GM19455 (cell line): ENCODE data around the gene CSH2.
A peak's percentile ranks its signal among the peaks of the same experiment; 100 is the strongest.
"Not testable (repeated sequence)": the region's sequence is repeated elsewhere in the genome, so short reads cannot be mapped to it uniquely, and the experiment has no call there.

ENCODE experiments used
- ATAC-seq: cut with Tn5 transposase; IDR thresholded peaks from one replicate; pipeline ENCODE4 v1.9.1; 2021; ENCODE audit not compliant: unreplicated experiment

CSH2 gene

GRCh38 chr17:63855185-63855584, 18.3 kb downstream of the CSH2 start:
- no peak for ATAC-seq

GRCh38 chr17:63854709-63855108, 18.8 kb downstream of the CSH2 start:
- no peak for ATAC-seq

DNA sequence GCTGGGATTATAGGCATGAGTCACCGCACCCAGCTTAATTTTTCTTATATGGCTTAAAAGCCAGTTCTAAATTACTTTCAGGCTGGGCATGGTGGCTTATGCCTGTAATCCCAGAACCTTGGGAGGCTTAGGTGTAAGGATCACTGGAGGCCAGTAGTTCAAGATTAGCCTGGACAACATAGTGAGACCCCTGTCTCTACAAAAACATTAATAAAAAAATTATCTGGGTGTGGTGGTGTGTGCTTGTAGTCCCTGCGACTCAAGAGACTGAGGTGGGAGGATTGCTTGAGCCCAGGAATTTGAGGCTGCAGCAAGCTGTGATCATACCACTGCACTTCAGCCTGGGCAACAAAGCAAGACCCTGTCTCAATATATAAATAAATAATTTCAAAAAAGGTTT, 20.2 kb downstream of the CSH2 start:
- no peak for ATAC-seq

GRCh38 chr17:63850401-63850800, 23.1 kb downstream of the CSH2 start:
- ATAC-seq: no peak

GRCh38 chr17:63848834-63849689, 24.4 kb downstream of the CSH2 start:
- ATAC-seq: peak; percentile 59

DNA sequence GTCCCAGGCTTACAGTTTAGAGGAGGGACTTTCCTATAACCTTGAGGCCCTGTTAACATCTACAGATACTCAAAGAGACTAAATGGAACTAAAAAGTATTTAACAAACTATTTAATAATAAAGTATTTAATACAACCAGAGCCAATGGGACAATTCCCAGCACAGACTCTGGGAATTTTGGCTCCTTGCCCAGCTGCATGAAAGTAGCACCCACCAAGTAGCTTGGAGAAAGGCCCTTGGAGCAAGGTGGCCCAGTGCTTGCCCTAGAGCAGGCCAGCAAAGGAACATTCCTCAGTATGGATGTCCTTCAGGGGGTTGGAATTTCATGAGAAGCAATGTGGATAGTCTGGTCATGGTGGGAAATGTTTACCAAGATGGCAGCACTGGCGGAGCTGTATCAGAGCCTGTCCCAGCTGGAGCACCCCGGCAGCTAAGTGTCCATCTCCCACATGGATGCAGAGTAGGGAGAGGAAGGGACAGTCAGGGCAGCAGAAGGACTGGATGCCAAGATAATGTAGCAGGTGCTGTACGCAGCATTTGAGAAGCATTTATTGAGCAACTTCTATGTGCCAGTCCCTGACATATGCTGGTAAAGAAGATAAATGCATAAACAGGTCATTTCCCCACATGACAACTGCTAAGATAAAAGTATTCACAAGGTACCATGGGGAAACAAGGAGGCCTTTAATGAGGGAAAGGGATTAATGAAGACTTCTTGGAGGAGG, 25.8 kb downstream of the CSH2 start:
- no peak for ATAC-seq

DNA sequence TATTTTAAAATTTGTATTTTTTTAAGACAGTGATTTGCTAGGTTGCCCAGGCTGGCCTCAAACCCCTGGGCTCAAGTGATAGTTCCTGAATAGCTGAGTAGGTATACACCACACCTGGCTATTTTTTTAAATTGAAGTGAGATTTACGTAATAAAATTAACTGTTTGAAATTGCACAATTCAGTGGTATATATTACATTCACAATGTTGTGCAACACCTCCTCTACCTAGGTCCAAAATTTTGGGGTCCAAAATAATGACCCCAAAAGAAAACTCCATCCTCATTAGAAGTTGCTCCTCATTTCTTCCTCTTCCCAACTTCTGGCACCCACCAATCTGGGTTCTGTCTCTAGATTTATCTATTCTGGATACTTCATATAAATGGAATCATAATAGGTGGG, 28.0 kb downstream of the CSH2 start:
- no peak for ATAC-seq

DNA sequence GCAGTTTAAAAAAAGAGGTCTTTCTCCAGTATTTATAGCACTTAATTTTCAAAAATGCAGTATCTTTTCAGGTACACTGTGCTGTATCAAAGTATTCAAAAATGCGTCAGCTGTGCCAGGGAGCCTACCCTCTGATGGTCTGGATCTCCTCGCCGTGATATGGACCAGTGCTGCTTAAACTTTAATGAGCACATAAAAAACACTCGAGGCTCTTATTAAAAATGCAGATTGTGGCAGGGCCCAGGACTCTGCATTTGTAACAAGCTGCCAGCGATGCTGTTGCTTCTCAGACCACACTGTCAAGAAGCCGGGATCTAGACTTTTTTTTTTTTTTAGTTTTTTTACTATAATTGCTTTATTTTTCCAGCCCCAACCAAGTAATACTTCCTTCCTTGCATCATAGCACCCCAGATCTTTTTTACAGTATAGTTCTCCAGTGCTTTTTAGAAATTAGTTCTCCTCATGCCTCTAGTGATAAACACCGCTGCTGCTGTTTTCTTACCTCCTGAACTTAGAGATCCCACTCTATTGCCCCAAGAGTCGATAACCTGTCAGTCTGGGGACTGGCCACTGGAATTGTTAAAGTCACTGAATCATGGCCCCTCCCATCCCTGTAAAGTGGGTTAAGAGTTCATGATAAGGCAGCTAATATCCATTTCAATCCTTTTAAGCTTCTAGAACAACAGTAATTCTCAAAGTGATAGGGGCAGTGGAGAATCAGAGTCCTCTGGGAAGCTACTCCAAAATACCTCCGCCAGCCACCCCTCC, 29.4 kb downstream of the CSH2 start:
- no peak for ATAC-seq

GRCh38 chr17:63843387-63843888, 30.0 kb downstream of the CSH2 start:
- ATAC-seq: not testable (repeated sequence)

GRCh38 chr17:63842540-63843386, 30.7 kb downstream of the CSH2 start, which contains the start of gene SMARCD2:
SMARCD2 (minus strand) TSS chr17:63842685; CDS start chr17:63842674, 11 bp downstream.
- ATAC-seq: peak; percentile 67

- peak; percentile 31 for ATAC-seq
Observed at GRCh38 chr17:63842173-63842539, 31.3 kb downstream of the CSH2 start.

GRCh38 chr17:63841350-63842172, 31.9 kb downstream of the CSH2 start:
- no peak for ATAC-seq

- ATAC-seq: no peak
Observed at GRCh38 chr17:63840591-63841349, 32.7 kb downstream of the CSH2 start.

DNA sequence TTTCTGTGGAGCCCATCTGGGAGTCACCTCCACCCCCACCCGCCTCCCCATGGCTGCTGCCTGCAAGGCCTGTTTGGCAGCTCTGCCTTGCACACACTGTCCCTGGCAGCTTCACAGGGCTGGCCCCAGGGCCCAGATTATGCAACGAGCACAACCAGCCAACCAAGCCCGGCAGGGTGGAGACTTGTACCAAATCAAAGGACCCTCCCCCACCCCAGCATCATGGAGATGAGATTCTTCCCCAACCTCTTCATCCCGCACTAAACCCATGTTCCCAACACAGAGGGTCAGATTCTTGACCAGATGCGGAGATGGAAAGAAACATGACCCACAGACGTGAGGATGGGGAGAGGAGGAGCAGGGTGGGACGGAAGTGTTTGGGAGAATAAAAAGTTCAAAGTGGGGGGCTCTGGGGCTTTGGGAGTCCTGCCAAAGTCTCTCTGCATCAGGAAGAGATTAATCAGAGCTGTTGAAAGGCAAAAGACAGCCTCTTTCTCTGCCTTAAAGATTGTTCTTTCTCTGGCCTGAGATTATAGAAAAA, 34.8 kb downstream of the CSH2 start:
- no peak for ATAC-seq

GRCh38 chr17:63837962-63838600, 35.4 kb downstream of the CSH2 start:
- ATAC-seq: no peak

DNA sequence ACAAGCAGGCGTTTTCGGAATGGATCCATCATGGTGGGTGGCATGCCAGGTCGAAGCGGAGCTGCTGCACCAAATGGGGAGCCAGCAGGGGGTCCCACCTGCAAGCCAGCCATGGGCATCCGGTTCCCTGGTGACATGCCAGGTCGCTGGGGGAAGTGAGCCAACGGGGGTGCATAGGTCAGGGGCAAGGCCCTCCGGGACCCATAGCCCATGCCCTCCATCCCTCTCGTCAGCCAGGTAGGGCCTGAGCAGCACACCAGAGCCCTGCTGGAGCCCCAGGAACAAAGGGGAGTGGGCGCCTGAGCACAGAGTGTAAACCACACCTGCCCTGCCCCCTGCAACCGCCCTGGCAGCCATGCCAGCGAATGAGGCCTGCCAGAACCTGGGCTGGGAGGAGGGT, 36.0 kb downstream of the CSH2 start:
- ATAC-seq: no peak

DNA sequence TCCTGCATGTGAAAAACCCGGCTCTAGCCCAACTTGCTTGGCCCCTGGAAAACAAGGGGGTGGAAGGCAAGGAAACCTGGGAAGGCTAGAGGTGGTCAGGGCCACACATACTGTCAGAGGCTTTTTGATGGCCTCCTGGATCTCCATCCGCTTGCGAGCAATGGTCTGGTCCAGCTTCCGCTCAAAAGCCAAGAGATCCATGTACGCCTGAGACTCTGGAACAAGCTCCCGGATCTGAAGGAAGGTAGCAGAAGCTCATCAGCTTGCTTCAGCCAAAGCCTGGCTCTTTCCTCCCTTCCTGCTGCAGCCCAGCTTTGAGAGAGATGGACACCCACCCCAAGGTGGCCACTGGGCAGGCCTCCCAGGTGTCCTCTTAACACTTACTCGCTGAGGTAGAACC, 36.7 kb downstream of the CSH2 start:
- no peak for ATAC-seq

DNA sequence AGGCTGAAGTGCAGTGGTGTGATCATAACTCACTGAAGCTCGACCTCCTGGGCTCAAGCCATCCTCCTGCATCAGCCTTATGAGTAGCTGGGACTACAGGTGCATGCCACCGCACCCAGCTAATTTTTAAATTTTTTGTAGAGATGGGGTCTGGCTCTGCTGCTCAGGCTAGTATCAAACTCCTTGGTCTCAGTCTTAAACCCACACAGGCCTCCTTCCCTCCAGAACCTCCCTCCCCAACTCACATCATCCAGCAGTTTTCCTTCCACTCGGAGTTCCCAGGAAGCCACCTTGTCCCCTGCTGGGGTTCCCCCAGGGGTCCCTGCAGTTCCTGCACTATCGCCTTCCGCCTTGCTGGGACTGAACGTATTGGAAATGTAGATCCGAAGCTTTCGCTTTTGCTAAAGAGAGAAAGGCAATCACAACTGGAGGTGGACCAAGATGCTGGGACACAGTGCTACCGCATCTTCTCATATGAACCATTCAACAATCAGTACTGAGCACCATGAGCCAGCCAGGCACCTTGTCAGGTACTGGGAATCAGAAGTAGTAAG, 38.2 kb downstream of the CSH2 start:
- no peak for ATAC-seq
